ENCODE measurements around the gene DHX16. TPM values are rescaled to one million over a fixed set of nuclear protein-coding genes. Genes with fewer than 3 reads are reported as not detected.

DHX16 gene
- total RNA-seq, 1 experiment from 2014 or later = 44.5 TPM

DNA sequence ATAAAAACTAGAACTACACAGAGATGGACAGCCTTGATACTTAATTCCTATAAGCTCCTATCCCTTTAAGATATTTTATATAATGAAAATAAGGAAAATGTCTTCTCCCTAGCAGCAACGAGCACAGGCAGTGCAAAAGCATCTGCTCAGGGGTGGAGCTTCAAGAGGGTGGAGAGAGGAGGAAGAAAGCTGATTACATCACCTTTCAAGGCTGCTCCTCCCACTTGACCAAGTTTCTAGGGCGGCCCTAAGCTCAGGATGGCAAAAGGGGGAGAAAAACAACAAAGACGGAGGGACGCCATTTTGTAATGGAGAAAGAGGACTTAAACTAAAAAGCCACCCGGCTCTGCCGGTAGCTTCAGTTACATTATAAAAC, 58.0 kb downstream of the DHX16 start:
- H3K36me3 ChIP-seq (ENCODE audit: control insufficient read depth, insufficient read depth, low read length) = peaks cover 19% of the 10 kb centered on the region
- in situ Hi-C loops (cut with HindIII; ENCODE audit: low pct_unique_long_range_greater_than_20kb, low sequenced_read_pairs) (no loop called here), intact Hi-C loops (cut with micrococcal nuclease; ENCODE audit: unreplicated experiment) (no loop called here)
- peak; percentile 86 for DNase-seq (ENCODE audit: low read depth, low spot score)
- no peaks in the 10 kb centered on the region for H3K27me3 ChIP-seq (ENCODE audit: control insufficient read depth, insufficient read depth, low read length)
- H3K4me1 ChIP-seq (ENCODE audit: control insufficient read depth, insufficient read depth, low read length) = peaks cover 32% of the 10 kb centered on the region
- no TSS peak for BruUV-seq (replicated peaks)
- ChIA-PET POLR2A (interaction anchor here (0.6 to 1.7 kb wide), 6 partner anchors 11 to 1788 kb away, joined by 5 to 18 read pairs (median 6); no protein-coding TSS in a partner anchor), CTCF (interaction anchor here (0.6 to 0.7 kb wide), 2 partner anchors 58 to 124 kb away, joined by 3 to 11 read pairs; partner anchors contain the start of gene DHX16)
- peak overlapping the region; percentile 71 to 98 for H3K4me3 ChIP-seq (ENCODE audit: low read depth in 2 of 2, low read length in 2 of 2)
- peak; percentile 64 for ATAC-seq
- H3K27ac ChIP-seq (ENCODE audit: low read length) = peak overlapping the region; percentile 100
- TF ChIP-seq, protein P1, sequence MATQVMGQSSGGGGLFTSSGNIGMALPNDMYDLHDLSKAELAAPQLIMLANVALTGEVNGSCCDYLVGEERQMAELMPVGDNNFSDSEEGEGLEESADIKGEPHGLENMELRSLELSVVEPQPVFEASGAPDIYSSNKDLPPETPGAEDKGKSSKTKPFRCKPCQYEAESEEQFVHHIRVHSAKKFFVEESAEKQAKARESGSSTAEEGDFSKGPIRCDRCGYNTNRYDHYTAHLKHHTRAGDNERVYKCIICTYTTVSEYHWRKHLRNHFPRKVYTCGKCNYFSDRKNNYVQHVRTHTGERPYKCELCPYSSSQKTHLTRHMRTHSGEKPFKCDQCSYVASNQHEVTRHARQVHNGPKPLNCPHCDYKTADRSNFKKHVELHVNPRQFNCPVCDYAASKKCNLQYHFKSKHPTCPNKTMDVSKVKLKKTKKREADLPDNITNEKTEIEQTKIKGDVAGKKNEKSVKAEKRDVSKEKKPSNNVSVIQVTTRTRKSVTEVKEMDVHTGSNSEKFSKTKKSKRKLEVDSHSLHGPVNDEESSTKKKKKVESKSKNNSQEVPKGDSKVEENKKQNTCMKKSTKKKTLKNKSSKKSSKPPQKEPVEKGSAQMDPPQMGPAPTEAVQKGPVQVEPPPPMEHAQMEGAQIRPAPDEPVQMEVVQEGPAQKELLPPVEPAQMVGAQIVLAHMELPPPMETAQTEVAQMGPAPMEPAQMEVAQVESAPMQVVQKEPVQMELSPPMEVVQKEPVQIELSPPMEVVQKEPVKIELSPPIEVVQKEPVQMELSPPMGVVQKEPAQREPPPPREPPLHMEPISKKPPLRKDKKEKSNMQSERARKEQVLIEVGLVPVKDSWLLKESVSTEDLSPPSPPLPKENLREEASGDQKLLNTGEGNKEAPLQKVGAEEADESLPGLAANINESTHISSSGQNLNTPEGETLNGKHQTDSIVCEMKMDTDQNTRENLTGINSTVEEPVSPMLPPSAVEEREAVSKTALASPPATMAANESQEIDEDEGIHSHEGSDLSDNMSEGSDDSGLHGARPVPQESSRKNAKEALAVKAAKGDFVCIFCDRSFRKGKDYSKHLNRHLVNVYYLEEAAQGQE (IDR thresholded peaks at IDR 0.05; ENCODE audit: insufficient read depth in 1 of 2, low read depth in 2 of 2, low read length in 1 of 2) = no peak
- no peak for TF ChIP-seq TCF7L2 (IDR thresholded peaks at IDR 0.05; ENCODE audit: low read depth, low read length)
- no peak for TF ChIP-seq POLR2AphosphoS5 (IDR thresholded peaks at IDR 0.05; ENCODE audit: low read depth, low read length)
- no peak for TF ChIP-seq SIN3A (IDR thresholded peaks at IDR 0.05; ENCODE audit: borderline replicate concordance, insufficient read depth, low read depth, low read length)
- TF ChIP-seq, protein P2, sequence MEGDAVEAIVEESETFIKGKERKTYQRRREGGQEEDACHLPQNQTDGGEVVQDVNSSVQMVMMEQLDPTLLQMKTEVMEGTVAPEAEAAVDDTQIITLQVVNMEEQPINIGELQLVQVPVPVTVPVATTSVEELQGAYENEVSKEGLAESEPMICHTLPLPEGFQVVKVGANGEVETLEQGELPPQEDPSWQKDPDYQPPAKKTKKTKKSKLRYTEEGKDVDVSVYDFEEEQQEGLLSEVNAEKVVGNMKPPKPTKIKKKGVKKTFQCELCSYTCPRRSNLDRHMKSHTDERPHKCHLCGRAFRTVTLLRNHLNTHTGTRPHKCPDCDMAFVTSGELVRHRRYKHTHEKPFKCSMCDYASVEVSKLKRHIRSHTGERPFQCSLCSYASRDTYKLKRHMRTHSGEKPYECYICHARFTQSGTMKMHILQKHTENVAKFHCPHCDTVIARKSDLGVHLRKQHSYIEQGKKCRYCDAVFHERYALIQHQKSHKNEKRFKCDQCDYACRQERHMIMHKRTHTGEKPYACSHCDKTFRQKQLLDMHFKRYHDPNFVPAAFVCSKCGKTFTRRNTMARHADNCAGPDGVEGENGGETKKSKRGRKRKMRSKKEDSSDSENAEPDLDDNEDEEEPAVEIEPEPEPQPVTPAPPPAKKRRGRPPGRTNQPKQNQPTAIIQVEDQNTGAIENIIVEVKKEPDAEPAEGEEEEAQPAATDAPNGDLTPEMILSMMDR (IDR thresholded peaks at IDR 0.05) = no peak
- no peaks in the 10 kb centered on the region for H3K9me3 ChIP-seq (ENCODE audit: control insufficient read depth, insufficient read depth, low read depth, low read length)

DNA sequence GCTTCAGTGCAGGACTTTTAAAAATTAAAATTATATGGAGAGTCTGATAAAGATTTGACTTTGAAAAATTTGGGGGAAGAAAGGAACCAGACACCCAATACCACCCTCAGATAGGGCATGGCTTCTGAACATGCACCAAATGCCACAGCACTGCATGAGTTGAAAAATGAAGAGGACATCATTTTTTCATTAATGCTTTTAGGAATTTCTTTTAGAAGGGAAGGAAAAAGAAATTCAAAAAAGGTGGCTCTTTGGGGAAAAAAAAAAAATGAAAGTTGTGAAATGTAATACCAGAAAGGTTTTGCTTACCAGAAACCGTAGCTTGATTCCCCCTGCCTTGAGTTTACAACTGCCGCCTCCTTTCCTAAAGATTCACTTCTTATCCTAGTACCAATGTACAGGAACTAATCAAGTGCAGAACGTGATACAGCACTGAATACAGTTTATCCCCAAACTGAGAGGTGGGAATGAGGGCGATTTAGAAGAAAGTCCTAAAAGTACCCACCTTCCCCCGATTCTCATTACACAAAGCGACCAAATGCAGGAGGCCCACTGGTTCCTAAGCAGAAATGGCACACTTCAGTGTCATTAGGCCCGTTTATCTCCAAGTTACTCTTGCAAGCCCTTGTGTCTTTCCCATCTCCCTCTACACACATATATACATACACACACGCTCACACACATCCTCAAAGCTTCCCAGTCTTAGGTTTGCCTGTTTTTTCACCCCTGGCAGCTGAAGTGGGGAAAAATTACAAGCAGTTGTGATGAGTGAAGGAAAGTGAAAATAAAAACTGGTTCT, 58.6 kb downstream of the DHX16 start:
- peak overlapping the region; percentile 100 for H3K27ac ChIP-seq (ENCODE audit: low read length)
- ChIA-PET POLR2A (interaction anchor here (0.6 to 1.7 kb wide), 5 partner anchors 14 to 1788 kb away, joined by 6 to 18 read pairs (median 7); no protein-coding TSS in a partner anchor), CTCF (interaction anchor here (0.7 kb wide), 1 partner anchor 124 kb away, joined by 11 read pairs; no protein-coding TSS in a partner anchor)
- in situ Hi-C loops (cut with HindIII; ENCODE audit: low pct_unique_long_range_greater_than_20kb, low sequenced_read_pairs) = no loop called here
- peak overlapping the region; percentile 71 to 98 for H3K4me3 ChIP-seq (ENCODE audit: low read depth in 2 of 2, low read length in 2 of 2)
- H3K36me3 ChIP-seq (ENCODE audit: control insufficient read depth, insufficient read depth, low read length) = peaks cover 24% of the 10 kb centered on the region
- no peak for DNase-seq (ENCODE audit: low read depth, low spot score)
- intact Hi-C loops (cut with micrococcal nuclease; ENCODE audit: unreplicated experiment) = no loop called here
- no TSS peak for BruUV-seq (replicated peaks)
- H3K27me3 ChIP-seq (ENCODE audit: control insufficient read depth, insufficient read depth, low read length) = no peaks in the 10 kb centered on the region
- ATAC-seq = no peak
- H3K4me1 ChIP-seq (ENCODE audit: control insufficient read depth, insufficient read depth, low read length) = peaks cover 32% of the 10 kb centered on the region
- H3K9me3 ChIP-seq (ENCODE audit: control insufficient read depth, insufficient read depth, low read depth, low read length) = no peaks in the 10 kb centered on the region
- TF ChIP-seq, protein P2 (IDR thresholded peaks at IDR 0.05) = no peak
- peak; percentile 41; the same call in 1 of the 2 replicates for TF ChIP-seq POLR2AphosphoS5 (IDR thresholded peaks at IDR 0.05; ENCODE audit: low read depth, low read length)
